CD14-positive monocyte (primary cell): ENCODE measurements around the gene OSBPL8. TPM values are rescaled to one million over a fixed set of nuclear protein-coding genes. Genes with fewer than 3 reads are reported as not detected.

Experiments used
- DNase-seq, 3 donors: peaks; one replicate each; pipeline ENCODE4 v3.0.0-alpha.2; 2011 to 2022
- H2AFZ ChIP-seq: 2 replicates; pipeline ENCODE4 v1.6.0; 2012; ENCODE audit warnings: mild to moderate bottlenecking, low read depth, low read length, inconsistent platforms; ENCODE audit not compliant: insufficient read depth, poor library complexity, severe bottlenecking
- H3K27ac ChIP-seq, 2 donors: 1 replicate in 1 of 2; 2 replicates in 1 of 2; pipeline ENCODE4 v1.5.1; 2012 to 2013; ENCODE audit warnings: low read length in 2 of 2, control low read depth in 1 of 2, inconsistent platforms in 1 of 2, low read depth in 1 of 2, mild to moderate bottlenecking in 1 of 2
- H3K27me3 ChIP-seq, 2 donors: one replicate each; pipeline versions ENCODE4 v1.6.0 to v1.6.1; 2011 to 2013; ENCODE audit warnings: low read length in 2 of 2; ENCODE audit not compliant: control insufficient read depth in 2 of 2, insufficient read depth in 2 of 2
- H3K36me3 ChIP-seq, 2 donors: replicated peaks in 1 of 2; 1 replicate in 1 of 2; 2 replicates in 1 of 2; pipeline versions ENCODE4 v1.5.1 to v1.6.1; 2012 to 2013; ENCODE audit warnings: low read length in 2 of 2, control low read depth in 1 of 2, inconsistent platforms in 1 of 2, mild to moderate bottlenecking in 1 of 2; ENCODE audit not compliant: insufficient read depth in 2 of 2, control insufficient read depth in 1 of 2
- H3K4me1 ChIP-seq, 2 donors: 1 replicate in 1 of 2; 2 replicates in 1 of 2; pipeline versions ENCODE4 v1.5.1 to v1.6.1; 2012 to 2013; ENCODE audit warnings: low read length in 2 of 2, control low read depth in 1 of 2, inconsistent platforms in 1 of 2, mild to moderate bottlenecking in 1 of 2, moderate library complexity in 1 of 2; ENCODE audit not compliant: insufficient read depth in 2 of 2, control insufficient read depth in 1 of 2
- H3K4me2 ChIP-seq: replicated peaks from 2 replicates; pipeline ENCODE3; 2012; ENCODE audit warnings: low read length, moderate library complexity, mild to moderate bottlenecking; ENCODE audit not compliant: poor library complexity, severe bottlenecking; ENCODE audit errors: extremely low read depth
- H3K4me3 ChIP-seq, 3 experiments: fragments of 200-600 bp in 1 of 3; sonication (generic) in 1 of 3; replicated peaks in 1 of 3; 1 replicate in 2 of 3; 2 replicates in 1 of 3; pipeline ENCODE4 v1.5.1; 2011 to 2013; ENCODE audit warnings: low read length in 3 of 3, mild to moderate bottlenecking in 3 of 3, control low read depth in 2 of 3, low read depth in 2 of 3, inconsistent platforms in 1 of 3, moderate library complexity in 1 of 3
- H3K79me2 ChIP-seq: 2 replicates; pipeline ENCODE4 v1.6.0; 2012; ENCODE audit warnings: mild to moderate bottlenecking, control low read depth, inconsistent platforms, low read length, moderate library complexity; ENCODE audit not compliant: insufficient read depth
- H3K9ac ChIP-seq: 2 replicates; pipeline ENCODE4 v1.6.0; 2017; ENCODE audit warnings: low read length, mild to moderate bottlenecking; ENCODE audit not compliant: insufficient read depth, poor library complexity, severe bottlenecking
- H3K9me3 ChIP-seq, 2 donors: replicated peaks in 1 of 2; 1 replicate in 1 of 2; 2 replicates in 1 of 2; pipeline versions ENCODE4 v1.5.1 to v1.6.1; 2012 to 2013; ENCODE audit warnings: low read length in 2 of 2, control low read depth in 1 of 2; ENCODE audit not compliant: control insufficient read depth in 1 of 2, insufficient read depth in 1 of 2
- H4K20me1 ChIP-seq: 2 replicates; pipeline ENCODE4 v1.6.0; 2012; ENCODE audit warnings: mild to moderate bottlenecking, low read length, control low read depth, moderate library complexity; ENCODE audit not compliant: insufficient read depth
- H3K27ac Mint-ChIP-seq, 7 donors: one replicate each; pipeline ENCODE4 v1.8.0; 2020; ENCODE audit warnings: mild to moderate bottlenecking in 7 of 7, mixed read lengths in 7 of 7, moderate library complexity in 6 of 7, inconsistent platforms in 2 of 7
- H3K27me3 Mint-ChIP-seq, 3 donors: one replicate each; pipeline ENCODE4 v1.8.0; 2021 to 2022; ENCODE audit warnings: low read depth in 3 of 3, mild to moderate bottlenecking in 3 of 3, mixed read lengths in 3 of 3, moderate library complexity in 3 of 3, inconsistent platforms in 1 of 3
- H3K36me3 Mint-ChIP-seq, 2 donors: one replicate each; pipeline ENCODE4 v1.8.0; 2020; ENCODE audit warnings: mixed read lengths in 2 of 2, inconsistent platforms in 1 of 2, mild to moderate bottlenecking in 1 of 2
- H3K4me1 Mint-ChIP-seq: one replicate; pipeline ENCODE4 v1.8.0; 2020; ENCODE audit warnings: mild to moderate bottlenecking, mixed read lengths
- H3K4me3 Mint-ChIP-seq, 2 donors: one replicate each; pipeline ENCODE4 v1.8.0; 2020; ENCODE audit warnings: mild to moderate bottlenecking in 2 of 2, mixed read lengths in 2 of 2, moderate library complexity in 1 of 2
- H3K9me3 Mint-ChIP-seq, 7 donors: one replicate each; pipeline ENCODE4 v1.8.0; 2020 to 2022; ENCODE audit warnings: mixed read lengths in 7 of 7, mild to moderate bottlenecking in 6 of 7, moderate library complexity in 6 of 7, inconsistent platforms in 2 of 7
- CTCF ChIP-seq: fragments of 200-600 bp; IDR thresholded peaks from one replicate; pipeline ENCODE4 v1.8.0; 2022; ENCODE audit warnings: antibody characterized with exemption, mild to moderate bottlenecking
- WGBS: methylation state at CpG from one replicate; pipeline ENCODE4 v1.1.5; 2013; ENCODE audit warnings: missing lambda C conversion rate; ENCODE audit not compliant: insufficient coverage; 5-methylcytosine and 5-hydroxymethylcytosine counted together
- intact Hi-C, 2 donors: fragments of 100-400 bp; cut with micrococcal nuclease; formaldehyde crosslinking; loops; one replicate each; pipeline versions ENCODE4 v1.15.0 to v1.15.1; 2023
- polyA plus RNA-seq, 3 donors: library from polyadenylated mRNA; depleted of rRNA in 1 of 3; unstranded in 2 of 3; stranded (reverse) in 1 of 3; fragments of 300-500 nt in 2 of 3; fragments of >200 nt in 1 of 3; fragmentation: Illumina TruSeq in 2 of 3; gene quantifications; 1 replicate in 2 of 3; 2 replicates in 1 of 3; pipeline ENCODE4 v1.2.3, GENCODE V29; 2012 to 2021

OSBPL8 gene
- polyA plus RNA-seq, 3 donors = 25.3 to 167 (median 147) TPM

- Histone ChIP-seq H2AFZ (no peak overlapping the region), H3K4me2 (no peak overlapping the region), H3K4me1 (no peaks in the 10 kb centered on the region), H4K20me1 (peaks cover 74% of the 10 kb centered on the region), H3K36me3 (peaks cover 0 to 13% of the 10 kb centered on the region in 2 donors), H3K4me3 (no peak overlapping the region), H3K27ac (no peak overlapping the region), H3K9me3 (peaks cover 0 to 5% of the 10 kb centered on the region in 2 donors), H3K9ac (no peak overlapping the region), H3K79me2 (peaks cover 43% of the 10 kb centered on the region), H3K27me3 (no peaks in the 10 kb centered on the region)
- WGBS = no CpG with 5 or more reads among the region's 2 CpGs
- no peaks in the 10 kb centered on the region for H3K4me1 Mint-ChIP-seq
- H3K27me3 Mint-ChIP-seq = no peaks in the 10 kb centered on the region
- intact Hi-C loops = no loop called here
- H3K36me3 Mint-ChIP-seq = peaks cover 6 to 14% of the 10 kb centered on the region in 2 donors
- peaks cover 0 to 8% (median 4%) of the 10 kb centered on the region in 7 donors for H3K9me3 Mint-ChIP-seq
- H3K4me3 Mint-ChIP-seq = no peak overlapping the region
- no peak overlapping the region for H3K27ac Mint-ChIP-seq
- DNase-seq = no peak
- TF ChIP-seq CTCF = no peak
Observed at GRCh38 chr12:76420222-76420621, 139.3 kb downstream of the OSBPL8 start.

DNA sequence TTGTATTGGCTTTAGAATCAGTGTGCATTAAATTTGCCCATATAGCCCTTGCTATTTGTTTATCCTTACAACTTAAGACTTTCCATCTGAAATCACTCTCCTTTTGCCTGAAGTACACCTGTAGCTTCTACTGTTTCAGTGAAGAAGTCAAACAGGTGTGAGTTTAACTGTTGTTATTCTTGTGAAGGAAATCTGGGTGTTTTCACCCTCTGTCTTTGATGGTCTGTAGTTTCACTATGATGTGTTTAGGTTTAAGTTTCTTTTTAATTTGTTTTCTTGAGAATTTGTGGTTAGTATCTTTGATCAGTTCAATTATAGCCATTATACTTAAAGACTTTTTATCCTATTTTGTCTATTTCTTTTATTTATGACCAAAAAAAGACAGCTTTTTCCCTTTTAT, 142.5 kb downstream of the OSBPL8 start:
- Histone ChIP-seq H3K4me1 (no peaks in the 10 kb centered on the region), H3K36me3 (peaks cover 0 to 10% of the 10 kb centered on the region in 2 donors), H3K4me2 (no peak overlapping the region), H3K9me3 (no peaks in the 10 kb centered on the region), H3K9ac (no peak overlapping the region), H3K4me3 (no peak overlapping the region), H3K27ac (no peak overlapping the region), H2AFZ (no peak overlapping the region), H4K20me1 (peaks cover 59% of the 10 kb centered on the region), H3K79me2 (peaks cover 15% of the 10 kb centered on the region), H3K27me3 (no peaks in the 10 kb centered on the region)
- H3K27me3 Mint-ChIP-seq = no peaks in the 10 kb centered on the region
- H3K4me3 Mint-ChIP-seq = no peak overlapping the region
- peaks cover 4 to 14% of the 10 kb centered on the region in 2 donors for H3K36me3 Mint-ChIP-seq
- no peak for TF ChIP-seq CTCF
- H3K4me1 Mint-ChIP-seq = peaks cover 2% of the 10 kb centered on the region
- no peaks in the 10 kb centered on the region for H3K9me3 Mint-ChIP-seq
- intact Hi-C loops = no loop called here
- no peak for DNase-seq
- peak overlapping the region in 1 of 7 donors; percentile 9 for H3K27ac Mint-ChIP-seq
